H1 (cell line): Measurements from ENCODE around the gene CLEC1A. TPM values are rescaled to one million over a fixed set of nuclear protein-coding genes. Genes with fewer than 3 reads are reported as not detected.

Experiments
- CTCF ChIA-PET: fragments of 300-600 bp; sonication (Branson Sonifier 250); formaldehyde crosslinking; loops from one replicate; lab custom pipeline; 2021; ENCODE audit not compliant: partially characterized antibody; lab: Charles Lee
- POLR2A ChIA-PET: fragments of 300-600 bp; sonication (Branson Sonifier 250); formaldehyde crosslinking; loops from one replicate; lab custom pipeline; 2021; ENCODE audit warnings: inconsistent platforms; ENCODE audit not compliant: partially characterized antibody; lab: Charles Lee
- DNase-seq, 2 experiments: peaks; one replicate each; pipeline versions ENCODE4 v3.0.0 to v3.0.0-alpha.2; 2010 to 2022; ENCODE audit warnings: low spot score in 2 of 2, low read depth in 1 of 2, mixed read lengths in 1 of 2
- FAIRE-seq: peaks from 2 replicates; lab custom pipeline; 2011; peaks lifted over from hg19 to GRCh38; lab: Jason Lieb, UNC
- H2AFZ ChIP-seq: 2 replicates; pipeline ENCODE4 v1.8.1; 2012; ENCODE audit warnings: low read length, inconsistent platforms
- H2AK5ac ChIP-seq: 2 replicates; pipeline ENCODE4 v1.6.1; 2013; ENCODE audit warnings: low read depth, low read length
- H2BK120ac ChIP-seq: replicated peaks from 2 replicates; pipeline ENCODE3; 2013; ENCODE audit warnings: low read depth, low read length, inconsistent platforms
- H2BK12ac ChIP-seq: 2 replicates; pipeline ENCODE4 v1.6.1; 2013; ENCODE audit warnings: low read depth, low read length
- H2BK15ac ChIP-seq: 2 replicates; pipeline ENCODE4 v1.6.1; 2013; ENCODE audit warnings: low read length
- H2BK20ac ChIP-seq: 2 replicates; pipeline ENCODE4 v1.6.1; 2013; ENCODE audit warnings: low read length
- H2BK5ac ChIP-seq: 2 replicates; pipeline ENCODE4 v1.6.1; 2013; ENCODE audit warnings: low read depth, low read length
- H3K14ac ChIP-seq: 2 replicates; pipeline ENCODE4 v1.6.1; 2013; ENCODE audit warnings: inconsistent platforms; ENCODE audit not compliant: insufficient read length
- H3K18ac ChIP-seq: 2 replicates; pipeline ENCODE4 v1.6.1; 2013; ENCODE audit warnings: low read length; ENCODE audit errors: extremely low read depth
- H3K23ac ChIP-seq: 2 replicates; pipeline ENCODE4 v1.6.1; 2013; ENCODE audit warnings: inconsistent platforms; ENCODE audit not compliant: insufficient read length
- H3K23me2 ChIP-seq: 2 replicates; pipeline ENCODE4 v1.6.1; 2013; ENCODE audit warnings: low read depth, low read length
- H3K27ac ChIP-seq: 2 replicates; pipeline ENCODE4 v1.6.1; 2011; ENCODE audit warnings: low read depth, low read length, inconsistent platforms
- H3K27me3 ChIP-seq, 4 experiments: replicated peaks in 1 of 4; 1 replicate in 1 of 4; 2 replicates in 3 of 4; pipeline versions ENCODE4 v1.6.1 to v1.8.1; 2011 to 2013; ENCODE audit warnings: low read length in 3 of 4, mild to moderate bottlenecking in 3 of 4, inconsistent platforms in 2 of 4, mixed read lengths in 2 of 4, moderate library complexity in 1 of 4; ENCODE audit not compliant: control insufficient read depth in 3 of 4, insufficient read depth in 3 of 4; ENCODE audit errors: extremely low read depth in 1 of 4
- H3K36me3 ChIP-seq, 4 experiments: 2 replicates each; pipeline versions ENCODE4 v1.6.1 to v1.8.1; 2011 to 2013; ENCODE audit warnings: mild to moderate bottlenecking in 4 of 4, low read length in 3 of 4, moderate library complexity in 2 of 4, control low read depth in 1 of 4, inconsistent platforms in 1 of 4; ENCODE audit not compliant: insufficient read depth in 4 of 4, control insufficient read depth in 2 of 4
- H3K4ac ChIP-seq: replicated peaks from 2 replicates; pipeline ENCODE3; 2013; ENCODE audit warnings: low read length, low read depth, mixed read lengths, inconsistent platforms; ENCODE audit not compliant: insufficient read length
- H3K4me1 ChIP-seq, 4 experiments: replicated peaks in 1 of 4; 1 replicate in 1 of 4; 2 replicates in 3 of 4; pipeline versions ENCODE4 v1.6.1 to v1.8.1; 2011 to 2013; ENCODE audit warnings: low read length in 3 of 4, inconsistent platforms in 2 of 4, mixed read lengths in 1 of 4; ENCODE audit not compliant: insufficient read depth in 4 of 4, control insufficient read depth in 3 of 4
- H3K4me2 ChIP-seq, 2 experiments: 2 replicates each; pipeline versions ENCODE4 v1.6.1 to v1.8.1; 2011 to 2013; ENCODE audit warnings: low read depth in 2 of 2, low read length in 2 of 2, control low read depth in 1 of 2, inconsistent platforms in 1 of 2, mild to moderate bottlenecking in 1 of 2; ENCODE audit not compliant: insufficient read depth in 1 of 2
- H3K4me3 ChIP-seq, 4 experiments: fragments of 200-600, 300-600 bp in 1 of 4; sonication (generic), shearing (Covaris generic), sonication (Bioruptor Twin) in 1 of 4; 2 replicates each; pipeline versions ENCODE4 v1.5.1 to v1.8.1; 2011 to 2016; ENCODE audit warnings: low read length in 4 of 4, low read depth in 3 of 4, control low read depth in 2 of 4, inconsistent platforms in 2 of 4, mild to moderate bottlenecking in 2 of 4, mixed read lengths in 1 of 4, moderate library complexity in 1 of 4; ENCODE audit not compliant: insufficient read depth in 2 of 4; ENCODE audit errors: extremely low read depth in 1 of 4
- H3K56ac ChIP-seq: replicated peaks from 2 replicates; pipeline ENCODE3; 2013; ENCODE audit warnings: low read depth, mild to moderate bottlenecking, mixed read lengths, low read length, inconsistent platforms; ENCODE audit not compliant: insufficient read length
- H3K79me1 ChIP-seq: 2 replicates; pipeline ENCODE4 v1.6.1; 2013; ENCODE audit warnings: low read depth, low read length, control low read depth
- H3K79me2 ChIP-seq, 2 experiments: 2 replicates each; pipeline versions ENCODE4 v1.6.1 to v1.8.1; 2012 to 2013; ENCODE audit warnings: low read length in 2 of 2, mild to moderate bottlenecking in 2 of 2, inconsistent platforms in 1 of 2; ENCODE audit not compliant: insufficient read depth in 2 of 2, control insufficient read depth in 1 of 2
- H3K9ac ChIP-seq, 4 experiments: replicated peaks in 1 of 4; 1 replicate in 1 of 4; 2 replicates in 3 of 4; pipeline versions ENCODE4 v1.6.1 to v1.8.1; 2011 to 2013; ENCODE audit warnings: low read depth in 3 of 4, low read length in 3 of 4, control low read depth in 2 of 4, mild to moderate bottlenecking in 2 of 4, moderate library complexity in 2 of 4, inconsistent platforms in 1 of 4; ENCODE audit errors: extremely low read depth in 1 of 4
- H3K9me3 ChIP-seq, 2 experiments: 2 replicates each; pipeline versions ENCODE4 v1.6.1 to v1.8.1; 2012 to 2013; ENCODE audit warnings: mild to moderate bottlenecking in 2 of 2, moderate library complexity in 2 of 2, control low read depth in 1 of 2, inconsistent platforms in 1 of 2, low read depth in 1 of 2, low read length in 1 of 2, mixed read lengths in 1 of 2; ENCODE audit not compliant: insufficient read depth in 2 of 2
- H4K20me1 ChIP-seq, 2 experiments: replicated peaks in 1 of 2; 2 replicates each; pipeline versions ENCODE3 to v1.8.1; 2011 to 2013; ENCODE audit warnings: inconsistent platforms in 2 of 2, low read length in 2 of 2, mild to moderate bottlenecking in 1 of 2; ENCODE audit not compliant: insufficient read depth in 2 of 2, control insufficient read depth in 1 of 2
- H4K5ac ChIP-seq: 2 replicates; pipeline ENCODE4 v1.6.1; 2013; ENCODE audit warnings: low read length, low read depth, mixed read lengths, inconsistent platforms; ENCODE audit not compliant: insufficient read length
- H4K8ac ChIP-seq: 2 replicates; pipeline ENCODE4 v1.8.0; 2013; ENCODE audit warnings: mild to moderate bottlenecking, moderate library complexity, low read length, inconsistent platforms; ENCODE audit not compliant: insufficient read depth; ENCODE audit errors: extremely low read depth
- H4K91ac ChIP-seq: replicated peaks from 2 replicates; pipeline ENCODE3; 2013; ENCODE audit warnings: low read length, mixed read lengths, inconsistent platforms; ENCODE audit not compliant: insufficient read length
- BACH1 ChIP-seq: IDR thresholded peaks from 2 replicates; pipeline ENCODE4 v1.6.1; 2012; ENCODE audit warnings: low read length, improper control_type of control experiment
- CEBPB ChIP-seq: IDR thresholded peaks from 2 replicates; pipeline ENCODE4 v1.6.1; 2012; ENCODE audit warnings: low read depth, low read length
- GABPA ChIP-seq: IDR thresholded peaks from 2 replicates; pipeline ENCODE4 v1.6.1; 2011; ENCODE audit warnings: mild to moderate bottlenecking, low read length, moderate library complexity, borderline replicate concordance; ENCODE audit not compliant: insufficient read depth
- KDM4A ChIP-seq: IDR thresholded peaks from one replicate; pipeline ENCODE4 v1.7.1; 2012; ENCODE audit warnings: low read depth, mild to moderate bottlenecking, moderate library complexity, low read length, inconsistent platforms; ENCODE audit not compliant: severe bottlenecking
- MAFK ChIP-seq: IDR thresholded peaks from 2 replicates; pipeline ENCODE4 v1.6.1; 2012; ENCODE audit warnings: low read depth, mild to moderate bottlenecking, improper control_type of control experiment, low read length
- RAD21 ChIP-seq, 2 experiments: IDR thresholded peaks in 1 of 2; conservative IDR thresholded peaks in 1 of 2; 2 replicates each; pipeline ENCODE4 v1.6.1; 2011; ENCODE audit warnings: low read depth in 2 of 2, low read length in 2 of 2, improper control_type of control experiment in 1 of 2, inconsistent platforms in 1 of 2, mild to moderate bottlenecking in 1 of 2, moderate library complexity in 1 of 2
- RBBP5 ChIP-seq: IDR thresholded peaks from 2 replicates; pipeline ENCODE4 v1.7.1; 2012; ENCODE audit warnings: low read depth, mild to moderate bottlenecking, inconsistent platforms, low read length, moderate library complexity, borderline replicate concordance
- RXRA ChIP-seq: IDR thresholded peaks from 2 replicates; pipeline ENCODE4 v1.6.1; 2011; ENCODE audit warnings: low read depth, mild to moderate bottlenecking, low read length, moderate library complexity; ENCODE audit not compliant: insufficient read depth
- SIN3A ChIP-seq, 2 experiments: IDR thresholded peaks in 1 of 2; conservative IDR thresholded peaks in 1 of 2; 2 replicates each; pipeline ENCODE4 v1.6.1; 2011 to 2012; ENCODE audit warnings: low read length in 2 of 2, improper control_type of control experiment in 1 of 2, low read depth in 1 of 2, mild to moderate bottlenecking in 1 of 2
- SIX5 ChIP-seq: IDR thresholded peaks from 2 replicates; pipeline ENCODE4 v1.6.1; 2011; ENCODE audit warnings: mild to moderate bottlenecking, low read depth, low read length
- SP4 ChIP-seq: IDR thresholded peaks from 2 replicates; pipeline ENCODE4 v1.6.1; 2012; ENCODE audit warnings: low read length, inconsistent platforms
- SRF ChIP-seq: IDR thresholded peaks from 2 replicates; pipeline ENCODE4 v1.6.1; 2011; ENCODE audit warnings: mild to moderate bottlenecking, low read depth, low read length, moderate library complexity
- TAF1 ChIP-seq: IDR thresholded peaks from 2 replicates; pipeline ENCODE4 v1.6.1; 2011; ENCODE audit warnings: mild to moderate bottlenecking, low read depth, low read length
- TCF12 ChIP-seq: IDR thresholded peaks from 2 replicates; pipeline ENCODE4 v1.6.1; 2011; ENCODE audit warnings: low read depth, mild to moderate bottlenecking, low read length
- WGBS, 2 experiments: shearing (Covaris generic) in 1 of 2; methylation state at CpG; one replicate each; pipeline versions ENCODE4 v1.1.6 to v1.1.7; 2013 to 2015; ENCODE audit warnings: low lambda C conversion rate in 2 of 2, mixed read lengths in 2 of 2, inconsistent platforms in 1 of 2, low coverage in 1 of 2, missing lambda C conversion rate in 1 of 2; ENCODE audit not compliant: insufficient replicate concordance in 2 of 2, insufficient coverage in 1 of 2, insufficient read length in 1 of 2; ENCODE audit errors: extremely low coverage in 1 of 2, missing lambda C conversion rate in 1 of 2; 5-methylcytosine and 5-hydroxymethylcytosine counted together
- polyA plus RNA-seq, 7 experiments: library from polyadenylated mRNA; depleted of rRNA in 3 of 7; stranded (reverse) in 5 of 7; unstranded in 2 of 7; fragments of >200 nt in 5 of 7; fragments of 200-250 nt in 2 of 7; gene quantifications; 1 replicate in 5 of 7; 2 replicates in 1 of 7; 4 replicates in 1 of 7; pipeline versions ENCODE4 v1.2.1 to v1.2.3, GENCODE V29; 2011 to 2013; ENCODE audit warnings: missing spikeins in 2 of 7, mixed read lengths in 2 of 7
- total RNA-seq: library from RNA; stranded (reverse); fragmentation: NEBNext Ultra II Directional; extraction: Animal tissue kit (Norgen Biotek cat#: 25700); gene quantifications from 2 replicates; pipeline ENCODE4 v1.2.1, GENCODE V29; 2021

Gene CLEC1A
- total and polyA plus RNA-seq, 2 of the 8 experiments (the other 6 are each of a cell fraction or from before 2014, with no cell fraction given) = 0.20 TPM; not detected in 1

DNA sequence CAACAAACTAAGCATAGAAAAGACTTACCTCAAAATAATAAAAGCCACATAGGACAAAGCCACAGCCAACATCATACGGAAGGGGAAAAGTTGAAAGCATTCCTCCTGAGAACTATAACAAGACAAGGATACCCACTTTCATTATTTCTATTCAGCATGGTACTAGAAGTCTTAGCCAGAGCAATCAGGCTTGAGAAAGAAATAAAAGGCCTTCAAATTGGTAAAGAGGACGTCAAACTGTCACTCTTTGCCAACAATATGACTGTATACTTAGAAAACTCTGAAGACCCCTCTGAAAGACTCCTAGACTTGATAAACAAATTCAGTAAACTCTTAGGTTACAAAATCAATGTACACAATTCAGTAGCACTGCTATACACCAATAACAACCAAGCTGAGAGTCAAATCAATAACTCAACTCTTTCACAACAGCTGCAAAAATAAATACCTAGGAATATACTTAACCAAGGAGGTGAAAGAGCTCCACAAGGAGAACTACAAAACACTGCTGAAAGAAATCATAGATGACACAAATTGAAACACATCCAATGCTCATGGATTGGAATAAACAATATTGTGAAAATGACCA is 11.6 kb upstream of the CLEC1A start:
- no peaks in the 10 kb centered on the region for H3K27me3 ChIP-seq
- no peak overlapping the region for H2AK5ac ChIP-seq
- H3K27ac ChIP-seq = no peak overlapping the region
- H3K4ac ChIP-seq = no peak overlapping the region
- peaks cover 0 to 4% of the 10 kb centered on the region in 2 experiments; a peak in 1 of 4 replicates for H3K9me3 ChIP-seq
- no peak overlapping the region for H2BK5ac ChIP-seq
- H3K9ac ChIP-seq = no peak overlapping the region
- H3K4me1 ChIP-seq = no peaks in the 10 kb centered on the region
- no peak overlapping the region for H2BK12ac ChIP-seq
- H3K4me2 ChIP-seq = no peak overlapping the region
- H3K79me2 ChIP-seq = no peaks in the 10 kb centered on the region
- no peak overlapping the region for H4K91ac ChIP-seq
- H3K56ac ChIP-seq = no peak overlapping the region
- no peak overlapping the region for H2BK15ac ChIP-seq
- no peak overlapping the region for H4K5ac ChIP-seq
- CTCF ChIA-PET = interaction anchor here (1.7 kb wide), 1 partner anchor 30 kb away, joined by 4 read pairs; no protein-coding TSS in a partner anchor
- TF ChIP-seq SP4 (no peak), SIX5 (no peak), TCF12 (no peak), KDM4A (no peak), BACH1 (no peak), RBBP5 (no peak), SRF (no peak), CEBPB (no peak), TAF1 (no peak), RAD21 (IDR thresholded peaks at IDR 0.05 in 1 of 2, conservative IDR thresholded peaks at IDR 0.05 in 1 of 2; ENCODE audit: low read depth in 2 of 2, low read length in 2 of 2) (no peak), MAFK (no peak), RXRA (no peak), GABPA (no peak), SIN3A (conservative IDR thresholded peaks at IDR 0.05 in 1 of 2, IDR thresholded peaks at IDR 0.05 in 1 of 2; ENCODE audit: low read depth in 1 of 2, low read length in 2 of 2) (no peak)
- TF ChIP-seq, all 59 proteins: peak for 0
- no peak overlapping the region for H2BK120ac ChIP-seq
- no peak overlapping the region for H3K18ac ChIP-seq
- no peaks in the 10 kb centered on the region for H4K20me1 ChIP-seq
- H2BK20ac ChIP-seq = no peak overlapping the region
- H3K4me3 ChIP-seq = no peak overlapping the region
- H2AFZ ChIP-seq = no peak overlapping the region
- H3K14ac ChIP-seq = no peak overlapping the region
- H3K23ac ChIP-seq = no peak overlapping the region
- no peaks in the 10 kb centered on the region; a peak in 1 of 8 replicates for H3K36me3 ChIP-seq
- FAIRE-seq (no peak), DNase-seq (no peak)
- no peak overlapping the region for H4K8ac ChIP-seq
- POLR2A ChIA-PET = no interaction called here
- no peaks in the 10 kb centered on the region for H3K79me1 ChIP-seq
- H3K23me2 ChIP-seq = no peaks in the 10 kb centered on the region
- 94% methylated on average over 2 of the region's 2 CpGs; no CpG with 5 or more reads in 1 of the 2 experiments for WGBS, 2 experiments
